HepG2 (cell line): ENCODE results near the gene LIMK2. TPM values are rescaled to one million over a fixed set of nuclear protein-coding genes. Genes with fewer than 3 reads are reported as not detected.

Experiments
- ATAC-seq: fragments of 200-7000 bp; cut with Tn5 transposase; 3 replicates; pipeline ENCODE4 v1.9.1; 2020; ENCODE audit warnings: mild to moderate bottlenecking, moderate library complexity
- BruUV-seq: library from RNA; stranded (reverse); fragments of 400-500 nt; replicated peaks from 2 replicates; lab custom pipeline; 2021; lab: Mats Ljungman, UMichigan
- CTCF ChIA-PET: fragments of 300-600 bp; formaldehyde crosslinking; extraction: SDS; loops from one replicate; lab custom pipeline; 2021; ENCODE audit warnings: low total read pairs, inconsistent platforms, low intra/inter-chr PET ratio; lab: Yijun Ruan, JAX
- POLR2A ChIA-PET: fragments of 350-600 bp; sonication (Branson Sonifier 250); formaldehyde crosslinking; loops from one replicate; lab custom pipeline; 2020; ENCODE audit warnings: antibody characterized with exemption, inconsistent platforms; lab: Yijun Ruan, JAX
- DNase-seq: peaks from one replicate; pipeline ENCODE4 v3.0.0-alpha.2; 2015; ENCODE audit warnings: low spot score
- FAIRE-seq: peaks from 3 replicates; lab custom pipeline; 2011; peaks lifted over from hg19 to GRCh38; lab: Jason Lieb, UNC
- H2AFZ ChIP-seq: one replicate; pipeline ENCODE4 v1.6.1; 2011; ENCODE audit warnings: low read length, inconsistent platforms
- H3K27ac ChIP-seq: fragments of 300-600 bp; 3 replicates; pipeline ENCODE4 v1.8.0; 2011; ENCODE audit warnings: mixed run types, mild to moderate bottlenecking, mixed read lengths, low read length, inconsistent platforms; ENCODE audit not compliant: insufficient read depth; ENCODE audit errors: extremely low read length
- H3K27me3 ChIP-seq, 2 experiments: fragments of 200-600 bp in 1 of 2; 2 replicates in 1 of 2; 3 replicates in 1 of 2; pipeline versions ENCODE4 v1.6.0 to v1.8.0; 2011; ENCODE audit warnings: low read length in 2 of 2, mild to moderate bottlenecking in 2 of 2, moderate library complexity in 2 of 2, inconsistent platforms in 1 of 2; ENCODE audit not compliant: insufficient read depth in 2 of 2, control insufficient read depth in 1 of 2
- H3K36me3 ChIP-seq, 2 experiments: fragments of 200-600 bp in 1 of 2; replicated peaks in 1 of 2; 2 replicates in 1 of 2; 3 replicates in 1 of 2; pipeline versions ENCODE4 v1.5.1 to v1.8.0; 2011; ENCODE audit warnings: low read length in 2 of 2, inconsistent platforms in 1 of 2; ENCODE audit not compliant: insufficient read depth in 2 of 2, control insufficient read depth in 1 of 2
- H3K4me1 ChIP-seq: 2 replicates; pipeline ENCODE4 v1.5.1; 2012; ENCODE audit warnings: low read length, inconsistent platforms; ENCODE audit not compliant: insufficient read depth
- H3K4me2 ChIP-seq: 2 replicates; pipeline ENCODE4 v1.6.0; 2011; ENCODE audit warnings: low read depth, low read length, inconsistent platforms
- H3K4me3 ChIP-seq, 3 experiments: fragments of 200-600 bp in 1 of 3; sonication (generic), shearing (Covaris generic) in 1 of 3; replicated peaks in 1 of 3; 2 replicates each; pipeline ENCODE4 v1.5.1; 2011 to 2016; ENCODE audit warnings: low read length in 3 of 3, inconsistent platforms in 2 of 3, low read depth in 2 of 3, mild to moderate bottlenecking in 2 of 3, control low read depth in 1 of 3, mixed read lengths in 1 of 3; ENCODE audit not compliant: insufficient read depth in 1 of 3
- H3K79me2 ChIP-seq: one replicate; pipeline ENCODE4 v1.6.1; 2011; ENCODE audit warnings: low read length, inconsistent platforms; ENCODE audit not compliant: insufficient read depth
- H3K9ac ChIP-seq: 2 replicates; pipeline ENCODE4 v1.6.0; 2011; ENCODE audit warnings: mild to moderate bottlenecking, low read depth, low read length, inconsistent platforms; ENCODE audit not compliant: insufficient read depth
- H3K9me3 ChIP-seq: 2 replicates; pipeline ENCODE4 v1.5.1; 2012; ENCODE audit warnings: mild to moderate bottlenecking, low read length
- H4K20me1 ChIP-seq: 2 replicates; pipeline ENCODE4 v1.6.0; 2011; ENCODE audit warnings: inconsistent platforms, mild to moderate bottlenecking, low read length, moderate library complexity; ENCODE audit not compliant: insufficient read depth
- BCL6 ChIP-seq: IDR thresholded peaks from 2 replicates; pipeline ENCODE4 v1.6.1; 2016; ENCODE audit warnings: missing genetic modification reagents, missing compliant biosample characterization
- FOXA3 ChIP-seq: IDR thresholded peaks from 2 replicates; pipeline ENCODE4 v1.6.1; 2016; ENCODE audit warnings: missing genetic modification reagents, missing compliant biosample characterization
- FOXC1 ChIP-seq: sonication (generic); formaldehyde crosslinking; IDR thresholded peaks from 2 replicates; pipeline ENCODE4 v1.8.0; 2022; ENCODE audit warnings: mild to moderate bottlenecking, missing genetic modification reagents, borderline replicate concordance
- GATAD2A ChIP-seq: IDR thresholded peaks from 2 replicates; pipeline ENCODE4 v1.6.1; 2016
- ONECUT2 ChIP-seq: sonication (generic); formaldehyde crosslinking; IDR thresholded peaks from 2 replicates; pipeline ENCODE4 v1.4.0; 2020; ENCODE audit warnings: missing genetic modification reagents
- SIX1 ChIP-seq: sonication (generic); formaldehyde crosslinking; IDR thresholded peaks from 2 replicates; pipeline ENCODE4 v1.4.0; 2020; ENCODE audit warnings: missing genetic modification reagents, borderline replicate concordance
- SOX13 ChIP-seq, 3 experiments: fragments of 450-650 bp in 1 of 3; sonication (generic) in 1 of 3; formaldehyde crosslinking in 1 of 3; IDR thresholded peaks in 2 of 3; conservative IDR thresholded peaks in 1 of 3; 2 replicates each; pipeline versions ENCODE4 v1.5.0 to v1.6.1; 2016 to 2020; ENCODE audit warnings: antibody characterized with exemption in 1 of 3, mild to moderate bottlenecking in 1 of 3, missing compliant biosample characterization in 1 of 3, missing genetic modification reagents in 1 of 3, moderate library complexity in 1 of 3
- WGBS: methylation state at CpG from one replicate; pipeline ENCODE4 v1.1.6; 2017; ENCODE audit warnings: low lambda C conversion rate; 5-methylcytosine and 5-hydroxymethylcytosine counted together
- in situ Hi-C: cut with HindIII; loops from 2 replicates; pipeline ENCODE4 v1.10.0; 2017; ENCODE audit warnings: low pct_unique_long_range_greater_than_20kb; ENCODE audit not compliant: extremely low pct_ligation_motif_present
- intact Hi-C: fragments of 100-400 bp; cut with micrococcal nuclease; formaldehyde crosslinking; loops from one replicate; pipeline ENCODE4 v1.10.0; 2022; ENCODE audit not compliant: unreplicated experiment
- polyA plus RNA-seq, 8 experiments: library from polyadenylated mRNA; depleted of rRNA in 3 of 8; stranded (reverse) in 7 of 8; unstranded in 1 of 8; fragments of >200 nt; fragmentation: Illumina TruSeq in 4 of 8; extraction: Trizol in 4 of 8; gene quantifications; 2 replicates each; pipeline versions ENCODE4 v1.2.1 to v1.2.3, GENCODE V29; 2011 to 2016; ENCODE audit warnings: low read depth in 4 of 8, missing spikeins in 1 of 8, mixed read lengths in 1 of 8; ENCODE audit not compliant: insufficient read depth in 1 of 8
- total RNA-seq, 5 experiments: library from RNA; depleted of rRNA; stranded (reverse); fragments of >200 nt; fragmentation: Illumina TruSeq; extraction: Trizol; gene quantifications; 2 replicates each; pipeline ENCODE4 v1.2.3, GENCODE V29; 2016; ENCODE audit warnings: low read depth in 1 of 5
- TF ChIP-seq, protein P1 (sequence below): IDR thresholded peaks from 2 replicates; pipeline ENCODE4 v1.4.0; 2020; ENCODE audit warnings: mild to moderate bottlenecking, missing genetic modification reagents

Gene LIMK2
- total and polyA plus RNA-seq, 2 of the 13 experiments (the other 11 are each of a cell fraction or from before 2014, with no cell fraction given): 20.9 to 29.8 TPM

DNA sequence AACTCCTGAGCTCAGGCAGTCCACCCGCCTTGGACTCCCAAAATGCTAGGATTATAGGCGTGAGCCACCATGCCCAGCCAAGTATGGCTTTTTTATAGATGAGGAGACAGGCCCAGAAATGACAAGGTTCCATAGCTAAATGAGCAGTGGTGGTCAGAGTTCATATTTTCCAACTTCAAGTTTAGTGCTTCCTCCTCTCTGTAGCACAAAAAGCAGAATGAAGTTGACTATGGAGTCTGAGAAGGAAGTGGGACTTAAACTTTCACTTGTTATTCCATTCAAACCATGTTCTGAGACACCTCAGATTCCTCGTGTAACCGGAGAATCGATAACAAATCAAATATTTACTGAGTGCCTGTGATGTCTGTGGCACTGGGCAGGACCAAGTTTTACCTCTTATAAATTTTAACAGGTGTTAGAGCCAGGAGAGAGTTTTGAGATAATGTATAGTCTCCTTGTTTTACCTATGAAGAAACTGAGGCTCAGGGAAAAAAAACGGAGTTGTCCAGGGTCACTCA lies 3.0 kb downstream of the LIMK2 start:
- Histone ChIP-seq H3K4me3 (peak overlapping the region in 1 of 3 experiments; percentile 42; a peak in 2 of 6 replicates), H4K20me1 (no peaks in the 10 kb centered on the region), H3K9me3 (no peaks in the 10 kb centered on the region), H3K27ac (peak overlapping the region; percentile 51)
- 44% methylated on average over 6 of the region's 6 CpGs for WGBS
- peak; percentile 60 for TF ChIP-seq ONECUT2 (CRISPR knock-in tag)
- peak; percentile 60 for TF ChIP-seq GATAD2A (CRISPR knock-in tag)
- TF ChIP-seq FOXA3: 0 out of 2 replicates have a peak, but pooled peaks have one; percentile 14
- TF ChIP-seq SOX13 (IDR thresholded peaks at IDR 0.05): no peak
- peak in 1 of 2 experiments; percentile 29; a peak in 1 of 4 replicates for TF ChIP-seq SOX13 (CRISPR knock-in tag; conservative IDR thresholded peaks at IDR 0.05 in 1 of 2, IDR thresholded peaks at IDR 0.05 in 1 of 2)
- TF ChIP-seq, protein P1, sequence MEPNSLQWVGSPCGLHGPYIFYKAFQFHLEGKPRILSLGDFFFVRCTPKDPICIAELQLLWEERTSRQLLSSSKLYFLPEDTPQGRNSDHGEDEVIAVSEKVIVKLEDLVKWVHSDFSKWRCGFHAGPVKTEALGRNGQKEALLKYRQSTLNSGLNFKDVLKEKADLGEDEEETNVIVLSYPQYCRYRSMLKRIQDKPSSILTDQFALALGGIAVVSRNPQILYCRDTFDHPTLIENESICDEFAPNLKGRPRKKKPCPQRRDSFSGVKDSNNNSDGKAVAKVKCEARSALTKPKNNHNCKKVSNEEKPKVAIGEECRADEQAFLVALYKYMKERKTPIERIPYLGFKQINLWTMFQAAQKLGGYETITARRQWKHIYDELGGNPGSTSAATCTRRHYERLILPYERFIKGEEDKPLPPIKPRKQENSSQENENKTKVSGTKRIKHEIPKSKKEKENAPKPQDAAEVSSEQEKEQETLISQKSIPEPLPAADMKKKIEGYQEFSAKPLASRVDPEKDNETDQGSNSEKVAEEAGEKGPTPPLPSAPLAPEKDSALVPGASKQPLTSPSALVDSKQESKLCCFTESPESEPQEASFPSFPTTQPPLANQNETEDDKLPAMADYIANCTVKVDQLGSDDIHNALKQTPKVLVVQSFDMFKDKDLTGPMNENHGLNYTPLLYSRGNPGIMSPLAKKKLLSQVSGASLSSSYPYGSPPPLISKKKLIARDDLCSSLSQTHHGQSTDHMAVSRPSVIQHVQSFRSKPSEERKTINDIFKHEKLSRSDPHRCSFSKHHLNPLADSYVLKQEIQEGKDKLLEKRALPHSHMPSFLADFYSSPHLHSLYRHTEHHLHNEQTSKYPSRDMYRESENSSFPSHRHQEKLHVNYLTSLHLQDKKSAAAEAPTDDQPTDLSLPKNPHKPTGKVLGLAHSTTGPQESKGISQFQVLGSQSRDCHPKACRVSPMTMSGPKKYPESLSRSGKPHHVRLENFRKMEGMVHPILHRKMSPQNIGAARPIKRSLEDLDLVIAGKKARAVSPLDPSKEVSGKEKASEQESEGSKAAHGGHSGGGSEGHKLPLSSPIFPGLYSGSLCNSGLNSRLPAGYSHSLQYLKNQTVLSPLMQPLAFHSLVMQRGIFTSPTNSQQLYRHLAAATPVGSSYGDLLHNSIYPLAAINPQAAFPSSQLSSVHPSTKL (CRISPR knock-in tag): peak; percentile 54
- TF ChIP-seq BCL6 (CRISPR knock-in tag): peak; percentile 33; the same call in 1 of the 2 replicates
- no peak for TF ChIP-seq FOXC1 (CRISPR knock-in tag)
- TF ChIP-seq SIX1: no peak
- TF ChIP-seq, all 625 proteins: peak for 6
- H3K4me2 ChIP-seq: peak overlapping the region; percentile 98
- peaks cover 0 to 6% of the 10 kb centered on the region in 2 experiments; a peak in 2 of 5 replicates for H3K36me3 ChIP-seq
- H3K4me1 ChIP-seq: peaks cover 89% of the 10 kb centered on the region
- ChIA-PET CTCF (no interaction called here), POLR2A (interaction anchor here (6.3 kb wide), 1 partner anchor 12 kb away, joined by 168 read pairs; no protein-coding TSS in a partner anchor)
- H2AFZ ChIP-seq: no peak overlapping the region
- H3K79me2 ChIP-seq: peaks cover 70% of the 10 kb centered on the region
- no peak overlapping the region for H3K9ac ChIP-seq
- no TSS peak for BruUV-seq
- H3K27me3 ChIP-seq: no peaks in the 10 kb centered on the region; a peak in 1 of 5 replicates
- in situ Hi-C loops: no loop called here
- intact Hi-C loops: no loop called here
- ATAC-seq (no peak), DNase-seq (no peak), FAIRE-seq (no peak)
